Spinal cord (tissue), 10 donors: Measurements from ENCODE around the gene SPINK9. TPM values are rescaled to one million over a fixed set of nuclear protein-coding genes. Genes with fewer than 3 reads are reported as not detected.
"Not testable (repeated sequence)": the region's sequence is repeated elsewhere in the genome, so short reads cannot be mapped to it uniquely, and the experiment has no call there.

Experiments
- DNase-seq, 6 donors: peaks; one replicate each; pipeline versions ENCODE4 v3.0.0 to v3.0.0-alpha.2; 2013 to 2015; ENCODE audit warnings: low spot score in 6 of 6, low read depth in 4 of 6
- H3K27ac ChIP-seq: one replicate; pipeline ENCODE4 v1.5.1; 2013; ENCODE audit warnings: low read depth, low read length, control low read depth
- H3K27me3 ChIP-seq: one replicate; pipeline ENCODE4 v1.6.1; 2013; ENCODE audit warnings: low read length; ENCODE audit not compliant: control insufficient read depth, insufficient read depth
- H3K36me3 ChIP-seq: one replicate; pipeline ENCODE4 v1.6.1; 2013; ENCODE audit warnings: low read length; ENCODE audit not compliant: control insufficient read depth, insufficient read depth
- H3K4me1 ChIP-seq: one replicate; pipeline ENCODE4 v1.6.1; 2013; ENCODE audit warnings: low read length; ENCODE audit not compliant: control insufficient read depth, insufficient read depth
- H3K4me3 ChIP-seq: one replicate; pipeline ENCODE4 v1.5.1; 2013; ENCODE audit warnings: low read depth, low read length, control low read depth
- H3K9me3 ChIP-seq: one replicate; pipeline ENCODE4 v1.6.1; 2013; ENCODE audit warnings: low read length; ENCODE audit not compliant: control insufficient read depth, insufficient read depth
- WGBS: methylation state at CpG from one replicate; pipeline ENCODE4 v1.1.5; 2013; ENCODE audit warnings: missing lambda C conversion rate; ENCODE audit not compliant: insufficient coverage; 5-methylcytosine and 5-hydroxymethylcytosine counted together
- polyA plus RNA-seq, 2 donors: library from polyadenylated mRNA; unstranded; fragments of 120-200 nt; gene quantifications; one replicate each; pipeline ENCODE4 v1.2.1, GENCODE V29; 2013; ENCODE audit not compliant: insufficient read length in 2 of 2
- total RNA-seq, 2 donors: library from RNA; depleted of rRNA in 1 of 2; stranded (reverse); fragments of 120-200 nt in 1 of 2; fragments of >200 nt in 1 of 2; gene quantifications; one replicate each; pipeline versions ENCODE4 v1.2.3 to v1.2.4, GENCODE V29; 2013 to 2014
- donor health status: healthy.

The SPINK9 gene
- total and polyA plus RNA-seq, 4 donors = 0.81 TPM; not detected in 3

DNA sequence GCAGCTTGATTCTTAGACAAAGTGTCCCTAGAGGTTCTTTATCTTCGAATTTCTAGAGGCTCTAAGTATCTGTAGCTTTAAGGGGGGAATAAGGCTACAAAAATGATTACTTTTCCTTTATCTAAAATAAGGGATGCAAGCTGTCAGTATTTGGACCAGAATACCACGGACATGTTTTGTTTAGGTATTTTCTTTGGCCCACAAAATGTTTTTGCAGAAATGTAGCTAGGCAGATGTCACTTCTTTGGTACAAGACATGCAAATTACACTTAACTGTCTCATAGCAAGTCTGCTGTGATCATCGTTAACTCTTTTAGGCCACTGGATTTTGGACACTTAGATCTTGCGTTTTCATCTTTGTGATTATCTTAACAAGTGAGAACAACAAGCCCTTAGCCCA, 20.6 kb upstream of the SPINK9 start:
- Histone ChIP-seq H3K27me3 (no peaks in the 10 kb centered on the region), H3K4me1 (no peaks in the 10 kb centered on the region), H3K4me3 (no peak overlapping the region), H3K27ac (no peak overlapping the region), H3K9me3 (no peaks in the 10 kb centered on the region), H3K36me3 (no peaks in the 10 kb centered on the region)
- 79% methylated on average over 2 of the region's 4 CpGs for WGBS
- DNase-seq = peak in 1 of 6 donors; percentile 84

DNA sequence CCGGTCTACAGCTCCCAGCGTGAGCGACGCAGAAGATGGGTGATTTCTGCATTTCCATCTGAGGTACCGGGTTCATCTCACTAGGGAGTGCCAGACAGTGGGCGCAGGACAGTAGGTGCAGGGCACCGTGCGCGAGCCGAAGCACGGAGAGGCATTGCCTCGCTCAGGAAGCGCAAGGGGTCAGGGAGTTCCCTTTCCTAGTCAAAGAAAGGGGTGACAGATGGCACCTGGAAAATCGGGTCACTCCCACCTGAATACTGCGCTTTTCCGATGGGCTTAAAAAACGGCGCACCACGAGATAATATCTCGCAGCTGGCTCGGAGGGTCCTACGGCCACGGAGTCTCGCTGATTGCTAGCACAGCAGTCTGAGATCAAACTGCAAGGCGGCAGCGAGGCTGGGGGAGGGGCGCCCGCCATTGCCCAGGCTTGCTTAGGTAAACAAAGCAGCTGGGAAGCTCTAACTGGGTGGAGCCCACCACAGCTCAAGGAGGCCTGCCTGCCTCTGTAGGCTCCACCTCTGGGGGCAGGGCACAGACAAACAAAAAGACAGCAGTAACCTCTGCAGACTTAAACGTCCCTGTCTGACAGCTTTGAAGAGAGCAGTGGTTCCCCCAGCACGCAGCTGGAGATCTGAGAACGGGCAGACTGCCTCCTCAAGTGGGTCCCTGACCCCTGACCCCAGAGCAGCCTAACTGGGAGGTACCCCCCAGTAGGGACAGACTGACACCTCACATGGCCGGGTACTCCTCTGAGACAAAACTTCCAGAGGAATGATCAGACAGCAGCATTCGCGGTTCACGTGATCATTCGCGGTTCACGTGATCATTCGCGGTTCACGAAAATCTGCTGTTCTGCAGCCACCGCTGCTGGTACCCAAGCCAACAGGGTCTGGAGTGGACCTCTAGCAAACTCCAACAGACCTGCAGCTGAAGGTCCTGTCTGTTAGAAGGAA, 15.1 kb upstream of the SPINK9 start:
- not testable (repeated sequence) for H3K9me3 ChIP-seq, H3K36me3 ChIP-seq, H3K27me3 ChIP-seq, H3K27ac ChIP-seq, H3K4me1 ChIP-seq
- H3K4me3 ChIP-seq = peak overlapping the region; percentile 35
- WGBS = 44% methylated on average over 34 of the region's 42 CpGs
- peak in 1 of 6 donors; percentile 15 for DNase-seq

DNA sequence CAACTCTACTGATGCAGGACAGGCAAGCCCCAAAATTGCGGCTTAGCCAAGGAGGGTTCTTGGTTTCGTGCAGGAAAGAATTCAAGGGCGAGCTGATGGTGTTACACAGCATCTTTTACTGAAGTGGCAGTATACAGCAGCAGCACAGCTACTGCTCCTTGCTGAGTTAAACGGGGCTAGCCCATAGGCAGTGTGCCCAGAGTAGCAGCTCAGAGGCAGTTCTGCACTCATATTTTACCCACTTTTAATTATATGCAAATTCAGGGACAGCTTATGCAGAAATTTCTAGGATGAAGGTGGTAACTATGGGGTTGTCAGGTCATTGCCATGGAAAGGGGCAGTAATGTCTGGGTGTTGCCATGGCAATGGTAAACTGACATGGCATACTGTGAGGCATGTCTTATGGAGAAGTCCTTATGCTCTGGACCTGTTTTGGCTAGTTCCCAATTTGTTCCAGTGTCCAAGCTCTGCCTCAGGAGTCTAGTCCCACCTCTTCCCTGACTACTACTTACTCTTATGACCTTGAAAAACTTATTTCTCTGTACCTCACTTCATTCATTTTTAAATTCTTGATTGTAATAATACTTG, 2.0 kb upstream of the SPINK9 start:
- WGBS = 64% methylated on average over 4 of the region's 4 CpGs
- H3K27me3 ChIP-seq = no peaks in the 10 kb centered on the region
- no peaks in the 10 kb centered on the region for H3K4me1 ChIP-seq
- peaks cover 2% of the 10 kb centered on the region for H3K9me3 ChIP-seq
- H3K4me3 ChIP-seq = no peak overlapping the region
- H3K36me3 ChIP-seq = no peaks in the 10 kb centered on the region
- H3K27ac ChIP-seq = no peak overlapping the region
- no peak for DNase-seq

DNA sequence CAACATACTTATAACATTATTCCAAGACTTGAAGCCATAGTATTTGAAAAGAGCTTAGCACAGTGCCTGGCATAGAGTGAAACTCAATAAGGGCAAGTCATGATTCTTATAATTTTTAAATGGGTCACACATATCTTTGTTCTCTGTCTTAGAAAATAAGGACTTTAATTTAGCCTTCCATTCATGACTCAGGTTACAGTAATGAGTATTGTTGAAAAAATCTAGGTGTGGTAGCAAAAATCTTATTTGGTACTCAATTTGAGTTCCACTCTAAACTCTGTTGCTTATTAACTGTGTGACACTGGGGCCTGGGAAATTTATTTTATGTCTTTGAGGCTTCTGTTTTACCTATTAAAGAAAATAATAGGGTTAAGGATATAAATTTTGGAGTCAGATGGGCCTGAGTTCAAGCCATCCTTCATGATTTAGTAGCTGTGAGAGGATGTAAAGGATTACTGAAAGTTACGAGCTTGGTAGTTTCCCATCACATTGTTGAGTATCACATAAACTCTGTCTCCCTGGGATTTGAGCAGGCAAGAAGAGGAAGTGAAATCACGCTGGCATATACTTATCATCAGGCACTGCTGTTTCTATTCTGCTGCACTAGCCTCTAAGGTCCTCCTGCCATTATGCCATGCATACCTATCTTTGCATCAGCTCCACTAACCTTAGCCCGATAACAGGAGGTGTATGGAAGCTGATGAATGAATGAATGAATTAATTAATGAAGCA, 1.5 kb downstream of the SPINK9 start:
- Histone ChIP-seq H3K27ac (no peak overlapping the region), H3K4me1 (no peaks in the 10 kb centered on the region), H3K9me3 (no peaks in the 10 kb centered on the region), H3K36me3 (no peaks in the 10 kb centered on the region), H3K27me3 (no peaks in the 10 kb centered on the region), H3K4me3 (no peak overlapping the region)
- no peak for DNase-seq
- 100% methylated on average over 1 of the region's 3 CpGs for WGBS

DNA sequence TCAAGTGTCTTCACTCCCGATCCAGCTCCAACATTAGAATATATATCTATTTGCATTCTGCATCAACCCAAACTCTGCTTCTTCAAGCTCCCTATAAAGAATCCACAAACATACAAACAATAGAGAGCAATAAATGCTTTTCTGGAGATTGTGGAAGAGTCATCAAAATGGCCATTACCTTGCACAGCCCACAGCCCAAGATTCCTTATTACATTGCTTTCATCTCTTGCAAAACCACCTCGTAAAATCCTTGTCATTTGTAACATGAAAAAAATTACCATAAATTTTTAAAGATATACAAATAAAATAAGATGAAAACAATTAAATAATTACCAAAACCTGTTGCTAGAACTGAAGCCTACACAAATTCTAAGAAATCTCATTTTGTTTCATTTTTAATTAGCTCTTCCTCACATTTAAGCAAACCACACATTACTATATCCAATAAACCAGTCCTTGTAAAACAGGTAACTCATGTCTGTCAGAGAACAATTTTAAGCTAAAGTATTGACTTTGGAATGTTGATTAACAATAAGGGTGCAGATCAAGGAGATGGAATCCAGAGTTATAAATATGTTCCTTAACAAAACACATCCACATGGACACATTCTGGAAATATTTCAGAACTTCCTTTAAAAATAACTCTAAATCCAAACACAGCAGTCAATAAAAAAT, 7.1 kb downstream of the SPINK9 start:
- no CpG with 5 or more reads among the region's 2 CpGs for WGBS
- no peaks in the 10 kb centered on the region for H3K9me3 ChIP-seq
- H3K4me1 ChIP-seq = no peaks in the 10 kb centered on the region
- no peak for DNase-seq
- H3K27ac ChIP-seq = no peak overlapping the region
- no peak overlapping the region for H3K4me3 ChIP-seq
- no peaks in the 10 kb centered on the region for H3K36me3 ChIP-seq
- no peaks in the 10 kb centered on the region for H3K27me3 ChIP-seq

DNA sequence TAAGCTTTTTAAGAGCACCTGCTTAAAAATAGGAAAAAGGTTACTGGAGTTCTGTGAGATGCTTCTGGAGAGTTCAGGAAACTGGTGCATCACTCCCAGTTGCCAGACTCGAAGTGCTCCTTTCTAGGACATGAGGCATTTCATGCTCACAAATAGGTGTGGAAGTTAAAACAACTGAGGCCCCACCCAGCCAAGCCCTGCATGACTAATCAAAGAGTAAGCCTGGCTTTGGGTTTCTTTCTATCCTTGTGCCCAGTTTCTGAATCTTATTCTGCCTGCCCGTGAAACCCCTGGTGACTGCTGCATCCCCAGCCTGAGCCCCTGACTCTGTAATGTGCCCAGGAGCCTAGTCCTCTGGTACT, 7.7 kb downstream of the SPINK9 start:
- H3K4me3 ChIP-seq = no peak overlapping the region
- H3K9me3 ChIP-seq = no peaks in the 10 kb centered on the region
- H3K4me1 ChIP-seq = no peaks in the 10 kb centered on the region
- no peaks in the 10 kb centered on the region for H3K36me3 ChIP-seq
- 79% methylated on average over 2 of the region's 2 CpGs for WGBS
- H3K27me3 ChIP-seq = no peaks in the 10 kb centered on the region
- DNase-seq = no peak
- H3K27ac ChIP-seq = no peak overlapping the region

DNA sequence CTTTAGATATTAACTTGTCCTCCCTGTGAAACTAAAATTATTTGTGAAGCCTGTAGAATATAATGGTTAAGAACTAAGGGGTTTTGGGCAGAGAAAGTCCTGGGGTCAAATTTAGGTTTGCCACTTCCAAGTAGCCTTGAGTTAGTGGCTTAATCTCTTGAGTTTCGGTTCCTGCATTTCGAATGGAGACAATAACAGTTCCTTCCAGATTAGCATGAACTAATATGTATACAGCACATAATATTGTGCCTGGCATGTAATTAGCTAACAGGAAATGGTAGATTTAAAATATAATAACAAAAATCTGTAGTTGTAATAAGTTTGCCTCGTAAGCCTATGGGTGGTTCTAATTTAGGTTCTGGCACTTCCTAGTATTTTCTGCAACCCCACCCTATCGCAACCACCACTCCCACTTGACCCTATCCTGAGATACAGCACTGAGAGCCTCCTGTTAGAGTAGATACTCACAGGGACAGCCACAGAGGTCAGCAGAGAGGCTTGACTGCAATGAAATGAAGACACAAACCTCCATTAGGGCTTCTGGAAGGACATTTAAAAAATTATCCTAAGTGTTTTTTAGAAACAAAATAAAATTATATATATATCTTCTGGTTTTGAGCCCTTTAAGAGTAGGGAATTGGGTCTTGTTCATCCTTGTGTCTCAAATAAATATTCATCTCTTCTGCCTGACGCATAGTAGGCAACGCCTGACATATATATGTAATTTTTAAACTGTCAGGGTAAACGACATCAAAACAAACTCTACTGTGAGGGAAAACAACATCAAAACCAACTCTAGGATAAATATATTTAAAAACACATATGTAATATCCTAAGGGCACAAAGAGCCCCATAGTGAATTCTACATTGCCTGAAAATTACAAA, 8.5 kb downstream of the SPINK9 start:
- H3K36me3 ChIP-seq = no peaks in the 10 kb centered on the region
- H3K27me3 ChIP-seq = no peaks in the 10 kb centered on the region
- H3K27ac ChIP-seq = no peak overlapping the region
- H3K4me1 ChIP-seq = no peaks in the 10 kb centered on the region
- no peaks in the 10 kb centered on the region for H3K9me3 ChIP-seq
- WGBS = no CpG with 5 or more reads among the region's 7 CpGs
- no peak for DNase-seq
- H3K4me3 ChIP-seq = no peak overlapping the region

DNA sequence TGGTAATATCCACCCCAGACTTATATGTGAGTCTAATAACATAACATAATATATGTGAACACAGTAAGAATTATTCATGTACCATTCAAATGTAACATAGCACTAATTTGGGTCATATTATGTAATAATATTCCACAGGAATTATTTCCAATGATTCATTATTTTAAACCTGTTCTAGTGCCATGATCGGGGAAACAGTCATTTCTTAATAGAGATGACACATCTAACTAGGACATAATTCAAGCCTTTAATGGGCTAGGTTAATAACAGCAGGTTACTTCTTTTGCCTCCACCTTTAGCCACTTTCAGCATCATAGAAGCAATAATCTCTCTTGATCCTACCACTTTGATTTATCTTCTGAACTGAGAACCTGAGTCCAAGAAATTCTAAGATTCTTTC, 12.3 kb downstream of the SPINK9 start:
- no peak for DNase-seq
- no peaks in the 10 kb centered on the region for H3K4me1 ChIP-seq
- H3K27me3 ChIP-seq = no peaks in the 10 kb centered on the region
- H3K4me3 ChIP-seq = no peak overlapping the region
- no peaks in the 10 kb centered on the region for H3K9me3 ChIP-seq
- WGBS = 100% methylated on average over 1 of the region's 1 CpG
- H3K27ac ChIP-seq = no peak overlapping the region
- H3K36me3 ChIP-seq = no peaks in the 10 kb centered on the region

DNA sequence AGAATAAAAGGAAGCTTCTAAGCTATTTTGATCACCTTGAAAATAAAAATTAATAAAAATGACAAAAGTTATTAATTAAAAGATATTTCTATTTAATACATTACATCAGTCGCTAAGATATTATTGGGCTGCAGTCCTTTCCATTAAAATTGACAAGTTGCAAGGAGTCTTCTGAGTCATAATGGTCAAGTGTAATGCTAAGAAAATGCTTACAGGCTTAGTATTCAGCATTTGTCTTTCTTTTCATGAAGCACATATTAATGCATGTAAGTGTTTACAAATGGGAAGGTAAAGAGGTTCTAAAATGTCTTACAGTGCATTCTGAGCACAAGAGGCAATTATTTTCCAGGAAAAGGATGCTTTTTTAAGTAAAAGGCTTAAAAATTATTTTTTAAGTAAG, 17.3 kb downstream of the SPINK9 start:
- Histone ChIP-seq H3K27ac (no peak overlapping the region), H3K9me3 (no peaks in the 10 kb centered on the region), H3K4me3 (no peak overlapping the region), H3K27me3 (no peaks in the 10 kb centered on the region), H3K36me3 (no peaks in the 10 kb centered on the region), H3K4me1 (no peaks in the 10 kb centered on the region)
- no CpG with 5 or more reads among the region's 1 CpG for WGBS
- no peak for DNase-seq
